Activated CD8-positive, alpha-beta T cell treated with anti-CD3 and anti-CD28 coated beads, Interleukin-2, amount 10 ng/mL, durations not matched to agents 7 days and 5 days (primary cell): Measurements from ENCODE around the gene WDPCP. TPM values are rescaled to one million over a fixed set of nuclear protein-coding genes. Genes with fewer than 3 reads are reported as not detected.
"Not testable (repeated sequence)": the region's sequence is repeated elsewhere in the genome, so short reads cannot be mapped to it uniquely, and the experiment has no call there.

Experiments used
- ATAC-seq: fragments of 150-1000 bp; cut with Tn5 transposase; one replicate; pipeline ENCODE4 v1.10.0; 2021; ENCODE audit warnings: moderate library complexity
- CTCF ChIA-PET: fragments of 350-600 bp; sonication (Branson Sonifier 250); formaldehyde crosslinking; loops from one replicate; lab custom pipeline; 2021; ENCODE audit warnings: antibody characterized with exemption; lab: Charles Lee
- POLR2A ChIA-PET: fragments of 350-600 bp; sonication (Branson Sonifier 250); formaldehyde crosslinking; loops from one replicate; lab custom pipeline; 2021; ENCODE audit warnings: antibody characterized with exemption; lab: Charles Lee
- DNase-seq: peaks from one replicate; pipeline ENCODE4 v3.0.0-alpha.2; 2020
- H3K27ac Mint-ChIP-seq: one replicate; pipeline ENCODE4 v1.8.0; 2021; ENCODE audit warnings: mild to moderate bottlenecking, mixed read lengths
- H3K27me3 Mint-ChIP-seq: one replicate; pipeline ENCODE4 v1.8.0; 2021; ENCODE audit warnings: low read depth, mixed read lengths
- H3K36me3 Mint-ChIP-seq: one replicate; pipeline ENCODE4 v1.8.0; 2021; ENCODE audit warnings: low read depth, mixed read lengths
- H3K4me1 Mint-ChIP-seq: one replicate; pipeline ENCODE4 v1.8.0; 2021; ENCODE audit warnings: low read depth, mixed read lengths
- H3K4me3 Mint-ChIP-seq: one replicate; pipeline ENCODE4 v1.8.0; 2021; ENCODE audit warnings: mild to moderate bottlenecking, mixed read lengths
- H3K9me3 Mint-ChIP-seq: one replicate; pipeline ENCODE4 v1.8.0; 2022; ENCODE audit warnings: mixed read lengths; ENCODE audit not compliant: insufficient read depth
- total RNA-seq, 2 experiments: library from RNA; stranded (reverse); gene quantifications; one replicate each; pipeline ENCODE4 v1.2.3, GENCODE V29; 2021

The WDPCP gene
- total RNA-seq, 2 experiments from 2014 or later: 7.6 to 8.8 TPM

DNA sequence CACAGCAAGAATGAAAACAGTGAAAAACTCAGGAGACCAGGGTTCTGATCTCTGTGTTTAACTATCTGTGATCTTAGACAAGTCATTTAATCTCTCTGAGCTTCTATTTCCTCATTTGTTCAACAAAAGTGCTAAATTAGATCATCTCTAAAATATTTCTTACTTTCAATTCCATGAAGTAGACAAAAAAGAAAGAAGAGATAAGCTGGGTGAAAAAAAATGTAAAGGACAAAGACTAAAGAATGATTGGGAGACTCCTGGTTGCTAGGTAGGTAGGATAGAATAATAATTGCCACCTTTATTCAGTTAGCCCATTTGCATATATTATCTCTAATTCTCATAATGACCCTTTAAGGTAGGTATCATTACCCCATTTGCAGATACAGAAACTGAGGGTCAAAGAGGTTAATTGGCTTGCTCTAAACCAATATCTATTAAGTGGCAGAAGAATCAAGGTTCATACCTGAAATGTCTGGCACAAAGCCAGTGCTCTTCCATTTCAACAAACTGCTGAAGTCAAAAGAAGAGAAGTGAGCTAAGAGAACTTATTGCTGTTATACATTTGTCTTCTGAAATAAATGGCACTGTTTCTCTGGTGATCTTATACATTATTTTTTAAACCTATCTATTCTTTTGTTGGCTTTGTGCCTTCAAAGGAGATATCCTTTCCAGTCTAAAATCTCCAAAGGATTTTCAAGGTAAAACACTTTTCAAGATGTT, 395.9 kb downstream of the WDPCP start:
- no peak overlapping the region for H3K27ac Mint-ChIP-seq

DNA sequence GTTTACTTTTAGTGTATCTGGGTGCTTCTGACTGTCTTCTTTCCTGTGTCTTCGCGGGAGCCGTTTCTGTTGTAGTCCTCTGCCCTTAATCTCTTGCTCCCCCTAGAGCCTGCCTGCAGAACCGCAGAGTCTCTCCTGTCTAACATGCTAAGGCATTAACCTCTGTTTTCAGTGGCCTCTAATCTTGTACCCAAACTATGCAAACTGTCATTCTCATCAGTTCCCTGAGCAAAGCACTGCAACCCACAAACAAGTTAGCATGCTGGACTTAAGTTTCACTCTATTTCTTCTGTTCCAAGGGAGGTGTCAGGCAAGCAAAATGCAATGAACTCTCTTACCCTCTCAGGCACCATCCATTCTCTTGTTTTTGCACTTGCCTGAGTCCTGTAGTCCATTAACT, 399.3 kb downstream of the WDPCP start:
- ChIA-PET CTCF (no interaction called here), POLR2A (no interaction called here)
- peak; percentile 24 for DNase-seq
- Mint-ChIP-seq H3K27ac (no peak overlapping the region), H3K9me3 (peaks cover 16% of the 10 kb centered on the region), H3K36me3 (no peaks in the 10 kb centered on the region), H3K4me1 (no peaks in the 10 kb centered on the region), H3K4me3 (no peak overlapping the region), H3K27me3 (no peaks in the 10 kb centered on the region)
- no peak for ATAC-seq

More for the DNA sequence above, 395.9 kb downstream of the WDPCP start:
- Mint-ChIP-seq H3K36me3 (no peaks in the 10 kb centered on the region), H3K27me3 (no peaks in the 10 kb centered on the region), H3K9me3 (peaks cover 6% of the 10 kb centered on the region), H3K4me1 (no peaks in the 10 kb centered on the region), H3K4me3 (no peak overlapping the region)
- ChIA-PET POLR2A (no interaction called here), CTCF (no interaction called here)
- DNase-seq (no peak), ATAC-seq (no peak)

DNA sequence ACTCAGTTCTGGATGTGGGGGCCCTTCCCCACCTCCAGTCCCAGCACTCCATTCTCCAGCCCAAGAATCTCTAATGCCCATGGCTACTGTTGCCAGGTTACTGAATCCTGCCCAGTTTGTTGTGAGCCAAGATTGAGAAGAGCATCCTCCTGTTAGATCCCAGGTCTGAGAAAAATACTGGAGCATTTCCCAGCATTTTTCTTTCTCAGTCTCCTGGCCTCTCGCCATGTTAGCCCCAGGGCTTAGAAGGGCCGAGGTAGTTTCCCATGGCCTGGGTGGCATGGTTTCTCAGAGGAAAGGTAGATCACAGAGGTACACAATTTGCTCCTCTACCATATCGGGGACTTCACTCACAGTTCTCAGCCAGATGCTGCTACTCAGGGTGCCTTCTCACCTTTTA, 401.9 kb downstream of the WDPCP start:
- Mint-ChIP-seq H3K4me1 (no peaks in the 10 kb centered on the region), H3K9me3 (peaks cover 16% of the 10 kb centered on the region), H3K36me3 (no peaks in the 10 kb centered on the region), H3K27me3 (no peaks in the 10 kb centered on the region), H3K4me3 (no peak overlapping the region), H3K27ac (no peak overlapping the region)
- ATAC-seq: no peak
- DNase-seq: no peak
- ChIA-PET CTCF (no interaction called here), POLR2A (no interaction called here)

DNA sequence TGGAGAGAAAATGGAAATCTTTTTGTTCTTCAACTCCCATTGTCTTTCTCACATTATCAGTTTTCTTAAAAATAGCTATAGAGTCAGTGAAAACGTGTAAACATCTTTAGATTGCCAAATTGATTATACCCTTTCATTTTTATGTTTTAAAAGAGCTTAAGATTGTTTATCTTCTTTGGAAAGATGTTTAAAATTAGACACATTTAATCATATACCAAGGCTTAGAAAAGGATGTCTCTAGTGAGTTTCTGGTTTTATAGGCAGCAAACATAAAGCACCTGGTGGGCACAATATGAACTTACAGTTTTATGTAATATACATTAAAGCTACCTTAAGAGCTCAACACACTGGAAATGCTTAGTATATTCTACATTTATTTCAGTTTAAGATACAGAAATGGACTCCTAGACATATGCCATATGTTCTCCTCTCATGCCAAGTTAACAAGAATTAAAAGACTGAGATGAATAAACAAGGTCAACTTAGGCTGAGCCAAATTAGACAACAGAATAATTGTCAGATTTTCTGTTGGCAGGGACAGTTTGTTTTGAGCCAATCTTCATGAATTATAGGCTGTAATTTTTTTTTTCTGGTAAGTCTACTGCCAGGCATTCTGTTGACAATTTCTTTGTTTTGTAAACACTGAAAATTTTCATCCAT, 425.0 kb downstream of the WDPCP start:
- POLR2A ChIA-PET: interaction anchor here (1.2 kb wide), 1 partner anchor 15 kb away, joined by 4 read pairs; no protein-coding TSS in a partner anchor
- DNase-seq (no peak), ATAC-seq (no peak)
- H3K27ac Mint-ChIP-seq: no peak overlapping the region
- H3K36me3 Mint-ChIP-seq: no peaks in the 10 kb centered on the region
- peaks cover 9% of the 10 kb centered on the region for H3K9me3 Mint-ChIP-seq
- no peaks in the 10 kb centered on the region for H3K4me1 Mint-ChIP-seq
- H3K4me3 Mint-ChIP-seq: no peak overlapping the region
- CTCF ChIA-PET: no interaction called here
- H3K27me3 Mint-ChIP-seq: no peaks in the 10 kb centered on the region

DNA sequence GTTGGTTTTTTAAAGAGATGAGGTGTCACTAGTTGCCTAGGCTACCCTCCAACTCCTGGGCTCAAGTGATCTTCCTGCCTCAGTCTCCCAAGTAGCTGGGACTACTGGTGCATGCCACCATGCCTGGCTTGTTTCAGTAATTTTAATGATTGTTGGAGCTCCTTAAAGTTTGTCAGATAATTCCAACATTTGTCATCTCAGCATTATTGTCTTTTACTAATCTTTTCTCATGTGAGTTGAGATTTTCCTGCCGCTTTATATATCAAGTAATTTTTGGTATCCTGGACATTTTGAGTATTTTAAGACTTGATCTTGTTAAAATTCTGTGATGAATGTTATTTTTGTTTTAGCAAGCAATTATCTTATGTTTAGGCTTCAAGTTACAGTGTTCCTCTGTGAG, 429.0 kb downstream of the WDPCP start:
- ChIA-PET CTCF (no interaction called here), POLR2A (no interaction called here)
- no peak for ATAC-seq
- Mint-ChIP-seq H3K9me3 (peaks cover 7% of the 10 kb centered on the region), H3K27me3 (no peaks in the 10 kb centered on the region), H3K27ac (no peak overlapping the region), H3K36me3 (no peaks in the 10 kb centered on the region), H3K4me1 (no peaks in the 10 kb centered on the region), H3K4me3 (no peak overlapping the region)
- DNase-seq: no peak

DNA sequence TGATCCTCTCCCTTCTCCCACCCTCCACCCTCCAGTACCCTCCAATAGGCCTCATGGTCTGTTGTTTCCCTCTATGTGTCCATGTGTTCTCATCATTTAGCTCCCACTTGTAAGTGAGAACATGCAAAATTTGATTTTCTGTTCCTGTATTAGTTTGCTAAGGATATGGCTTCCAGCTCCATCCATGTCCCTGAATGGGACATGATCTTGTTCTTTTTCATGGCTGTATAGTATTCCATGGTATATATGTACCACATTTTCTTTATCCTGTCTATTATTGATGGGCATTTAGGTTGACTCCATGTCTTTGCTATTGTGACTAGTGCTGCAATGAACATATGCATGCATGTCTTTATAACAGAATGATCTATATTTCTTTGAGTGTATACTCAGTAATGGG, 451.6 kb downstream of the WDPCP start:
- ATAC-seq, H3K4me3 Mint-ChIP-seq, POLR2A ChIA-PET, H3K27me3 Mint-ChIP-seq, DNase-seq, H3K27ac Mint-ChIP-seq, H3K36me3 Mint-ChIP-seq, CTCF ChIA-PET, H3K4me1 Mint-ChIP-seq: not testable (repeated sequence)
- peaks cover 34% of the 10 kb centered on the region for H3K9me3 Mint-ChIP-seq

DNA sequence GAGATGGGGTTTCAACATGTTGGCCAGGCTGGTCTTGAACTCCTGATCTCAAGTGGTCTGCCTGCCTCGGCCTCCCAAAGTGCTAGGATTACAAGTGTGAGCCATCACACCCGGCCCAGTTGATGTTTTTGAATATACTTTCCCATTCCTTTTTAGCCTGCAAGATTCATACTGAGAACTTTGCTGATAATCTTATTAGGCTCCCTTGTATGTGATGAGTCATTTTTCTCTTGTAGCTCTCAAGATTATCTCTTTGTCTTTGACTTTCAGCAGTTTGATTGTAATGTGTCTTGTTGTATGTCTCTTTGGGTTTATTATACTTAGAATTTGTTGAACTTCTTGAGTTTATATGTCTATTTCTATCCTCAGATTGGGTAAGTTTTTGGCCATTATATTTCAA, 456.3 kb downstream of the WDPCP start:
- DNase-seq: no peak
- ChIA-PET CTCF (no interaction called here), POLR2A (no interaction called here)
- Mint-ChIP-seq H3K9me3 (peaks cover 17% of the 10 kb centered on the region), H3K4me1 (no peaks in the 10 kb centered on the region), H3K27ac (no peak overlapping the region), H3K27me3 (no peaks in the 10 kb centered on the region), H3K36me3 (no peaks in the 10 kb centered on the region), H3K4me3 (no peak overlapping the region)
- ATAC-seq: no peak

DNA sequence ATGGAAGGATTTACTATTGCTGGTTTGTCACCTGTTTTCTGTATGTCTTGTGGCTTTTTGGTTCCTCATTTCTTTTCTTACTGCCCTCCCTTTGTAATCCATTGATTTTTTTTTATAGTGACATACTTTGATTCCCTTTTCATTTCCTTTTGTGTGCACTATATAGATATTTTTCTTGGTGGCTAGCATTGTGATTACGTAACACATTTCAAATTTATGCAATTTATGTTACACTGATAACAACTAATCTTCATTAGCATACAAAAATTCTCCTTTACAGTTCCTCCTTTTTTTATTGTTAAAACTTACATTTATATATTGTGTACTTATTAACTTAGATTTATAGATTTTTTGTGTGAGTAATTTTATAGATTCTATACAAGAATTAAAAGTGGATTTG, 457.1 kb downstream of the WDPCP start:
- CTCF ChIA-PET: no interaction called here
- POLR2A ChIA-PET: no interaction called here
- H3K4me3 Mint-ChIP-seq: no peak overlapping the region
- H3K4me1 Mint-ChIP-seq: no peaks in the 10 kb centered on the region
- H3K27ac Mint-ChIP-seq: no peak overlapping the region
- H3K9me3 Mint-ChIP-seq: peaks cover 17% of the 10 kb centered on the region
- no peak for DNase-seq
- no peaks in the 10 kb centered on the region for H3K27me3 Mint-ChIP-seq
- H3K36me3 Mint-ChIP-seq: no peaks in the 10 kb centered on the region
- ATAC-seq: no peak

DNA sequence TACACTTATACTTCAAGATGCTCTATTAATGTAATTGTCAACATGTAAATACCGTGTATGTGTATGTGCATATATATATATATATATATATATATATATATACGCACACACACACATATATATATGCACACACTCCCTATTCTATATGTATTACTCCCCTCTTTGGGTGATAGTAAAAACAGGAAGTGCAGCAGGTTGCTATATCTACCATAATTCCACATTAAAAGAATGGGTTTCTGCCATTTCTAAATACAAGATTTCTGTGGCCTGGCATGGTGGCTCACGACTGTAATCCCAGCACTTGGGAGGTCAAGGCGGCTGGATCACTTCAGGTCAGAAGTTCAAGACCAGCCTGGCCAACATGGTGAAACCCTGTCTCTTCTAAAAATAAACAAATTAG, 460.7 kb downstream of the WDPCP start:
- CTCF ChIA-PET: no interaction called here
- H3K27me3 Mint-ChIP-seq: no peaks in the 10 kb centered on the region
- DNase-seq: no peak
- POLR2A ChIA-PET: no interaction called here
- no peak overlapping the region for H3K4me3 Mint-ChIP-seq
- H3K27ac Mint-ChIP-seq: no peak overlapping the region
- no peak for ATAC-seq
- H3K4me1 Mint-ChIP-seq: no peaks in the 10 kb centered on the region
- H3K36me3 Mint-ChIP-seq: no peaks in the 10 kb centered on the region
- H3K9me3 Mint-ChIP-seq: peaks cover 11% of the 10 kb centered on the region

DNA sequence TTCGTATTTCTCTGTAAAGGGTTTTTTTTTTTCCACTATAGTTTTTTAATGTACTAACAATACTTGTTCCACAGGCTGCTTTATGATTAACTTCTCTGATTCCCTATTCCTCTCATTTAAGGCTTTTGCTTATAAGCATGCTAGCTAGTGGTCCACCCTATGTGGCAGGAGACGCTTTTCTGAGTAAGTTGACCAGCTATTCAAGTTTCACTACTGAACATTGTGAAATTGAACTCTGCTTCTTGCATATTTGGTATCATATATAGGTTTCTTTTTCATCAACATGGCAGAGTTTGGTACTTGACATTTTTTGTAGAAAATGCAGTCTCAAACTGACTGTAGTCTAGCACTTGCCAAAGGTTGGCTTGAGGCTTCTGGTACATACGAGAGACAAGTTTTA, 463.4 kb downstream of the WDPCP start:
- H3K36me3 Mint-ChIP-seq: no peaks in the 10 kb centered on the region
- ATAC-seq (no peak), DNase-seq (no peak)
- CTCF ChIA-PET: no interaction called here
- H3K27ac Mint-ChIP-seq: no peak overlapping the region
- POLR2A ChIA-PET: no interaction called here
- H3K4me3 Mint-ChIP-seq: no peak overlapping the region
- no peaks in the 10 kb centered on the region for H3K27me3 Mint-ChIP-seq
- H3K4me1 Mint-ChIP-seq: no peaks in the 10 kb centered on the region
- peaks cover 5% of the 10 kb centered on the region for H3K9me3 Mint-ChIP-seq

DNA sequence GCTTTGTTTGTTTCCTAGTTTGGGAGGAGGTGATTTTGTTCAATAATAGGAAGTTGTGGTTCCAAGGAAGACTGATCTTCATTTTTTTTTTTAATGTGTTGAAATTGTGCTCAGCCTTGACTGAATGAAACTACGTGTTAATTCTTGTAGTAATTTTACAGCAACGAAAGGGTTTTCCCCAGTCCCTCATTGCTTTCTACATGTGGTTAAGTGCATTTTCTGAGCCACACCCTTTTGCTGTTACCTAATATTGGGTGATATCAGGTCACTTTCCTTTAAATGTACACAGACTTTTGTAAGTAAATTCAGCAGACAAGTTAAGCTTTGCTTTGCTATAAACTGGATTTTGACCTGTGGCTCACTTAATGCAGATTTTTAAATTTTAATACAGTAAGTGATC, 464.1 kb downstream of the WDPCP start:
- no peak for ATAC-seq
- Mint-ChIP-seq H3K27ac (no peak overlapping the region), H3K9me3 (peaks cover 2% of the 10 kb centered on the region), H3K36me3 (no peaks in the 10 kb centered on the region), H3K4me3 (no peak overlapping the region), H3K27me3 (no peaks in the 10 kb centered on the region), H3K4me1 (no peaks in the 10 kb centered on the region)
- ChIA-PET POLR2A (no interaction called here), CTCF (no interaction called here)
- DNase-seq: no peak

DNA sequence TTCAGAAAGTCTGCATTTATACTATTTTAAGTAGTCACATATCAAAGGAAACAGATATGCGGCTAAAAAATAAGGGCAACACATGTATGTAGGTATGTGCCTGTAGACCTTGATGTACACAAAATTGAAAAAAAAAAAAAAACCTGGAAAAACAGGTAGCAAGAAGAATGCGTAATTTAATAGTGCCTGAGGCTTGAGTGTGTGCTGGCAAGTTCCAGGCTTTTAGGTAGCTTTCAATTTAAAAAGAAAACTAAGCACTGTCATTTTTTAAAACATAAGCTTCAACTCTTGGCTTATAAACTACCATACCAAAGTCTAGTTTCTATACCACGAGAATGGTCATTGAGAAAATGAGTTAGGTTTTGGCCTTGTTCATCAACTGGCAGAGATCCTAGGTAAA, 465.4 kb downstream of the WDPCP start:
- DNase-seq (no peak), ATAC-seq (no peak)
- Mint-ChIP-seq H3K27me3 (no peaks in the 10 kb centered on the region), H3K36me3 (no peaks in the 10 kb centered on the region), H3K9me3 (peaks cover 2% of the 10 kb centered on the region), H3K4me3 (no peak overlapping the region), H3K27ac (no peak overlapping the region), H3K4me1 (no peaks in the 10 kb centered on the region)
- ChIA-PET POLR2A (no interaction called here), CTCF (no interaction called here)
